OCI-LY1 (cell line): Measurements from ENCODE around the gene ANKRD13C.

Experiments
- H2AFZ ChIP-seq: fragments of 200-600 bp; sonication (generic), shearing (Covaris generic); 2 replicates; pipeline ENCODE4 v1.6.0; 2014; ENCODE audit warnings: antibody characterized with exemption, mild to moderate bottlenecking, low read length
- H3F3A ChIP-seq: fragments of 200-600 bp; sonication (generic), shearing (Covaris generic); 2 replicates; pipeline ENCODE4 v1.6.0; 2014; ENCODE audit warnings: mild to moderate bottlenecking, antibody characterized with exemption, low read length, moderate library complexity; ENCODE audit not compliant: insufficient read depth
- H3K27ac ChIP-seq: fragments of 200-600 bp; sonication (generic); 2 replicates; pipeline ENCODE4 v1.5.1; 2014; ENCODE audit warnings: low read length, mixed run types, mild to moderate bottlenecking, low read depth; ENCODE audit not compliant: poor library complexity, severe bottlenecking
- H3K27me3 ChIP-seq: fragments of 200-600 bp; sonication (generic); 2 replicates; pipeline ENCODE4 v1.6.0; 2014; ENCODE audit warnings: antibody characterized with exemption, mild to moderate bottlenecking, low read length, moderate library complexity; ENCODE audit not compliant: insufficient read depth
- H3K36me3 ChIP-seq: fragments of 200-600 bp; sonication (generic); 2 replicates; pipeline ENCODE4 v1.6.1; 2014; ENCODE audit warnings: mild to moderate bottlenecking, antibody characterized with exemption, low read length, moderate library complexity, mixed read lengths; ENCODE audit not compliant: insufficient read depth
- H3K4me1 ChIP-seq: fragments of 200-600 bp; sonication (generic); 2 replicates; pipeline ENCODE4 v1.5.1; 2014; ENCODE audit warnings: mild to moderate bottlenecking, low read length, moderate library complexity; ENCODE audit not compliant: insufficient read depth, severe bottlenecking
- H3K4me2 ChIP-seq: fragments of 200-600 bp; sonication (generic), shearing (Covaris generic); 2 replicates; pipeline ENCODE4 v1.6.1; 2014; ENCODE audit warnings: low read length
- H3K4me3 ChIP-seq: fragments of 200-600 bp; sonication (generic); 2 replicates; pipeline ENCODE4 v1.5.1; 2014; ENCODE audit warnings: low read length, low read depth, mild to moderate bottlenecking, mixed read lengths; ENCODE audit not compliant: poor library complexity, severe bottlenecking
- H3K79me2 ChIP-seq: fragments of 200-600 bp; shearing (Covaris generic); 2 replicates; pipeline ENCODE4 v1.6.1; 2016; ENCODE audit warnings: mixed run types, low read length, mixed read lengths; ENCODE audit not compliant: insufficient read depth
- H3K9ac ChIP-seq: fragments of 200-600 bp; sonication (generic), shearing (Covaris generic); 2 replicates; pipeline ENCODE4 v1.6.1; 2014; ENCODE audit warnings: mild to moderate bottlenecking, low read length, mixed read lengths
- H3K9me2 ChIP-seq: fragments of 200-600 bp; sonication (generic), shearing (Covaris generic); 2 replicates; pipeline ENCODE4 v1.6.1; 2014; ENCODE audit warnings: low read depth, mild to moderate bottlenecking, low read length, mixed read lengths
- H3K9me3 ChIP-seq: fragments of 200-600 bp; shearing (Covaris generic); 2 replicates; pipeline ENCODE4 v1.6.1; 2014; ENCODE audit warnings: low read length, mixed read lengths
- H4K20me1 ChIP-seq: fragments of 200-600 bp; sonication (generic), shearing (Covaris generic); 2 replicates; pipeline ENCODE4 v1.6.0; 2016; ENCODE audit warnings: mild to moderate bottlenecking, low read length; ENCODE audit not compliant: insufficient read depth
- EZH2 ChIP-seq: fragments of 200-600 bp; sonication (generic), shearing (Covaris generic); IDR thresholded peaks from 2 replicates; pipeline ENCODE4 v1.8.0; 2017; ENCODE audit warnings: borderline replicate concordance, mixed run types, mild to moderate bottlenecking, antibody characterized with exemption, low read length, moderate library complexity, mixed read lengths
- TF ChIP-seq, protein P1 (sequence below): fragments of 200-600 bp; sonication (generic), shearing (Covaris generic); IDR thresholded peaks from 2 replicates; pipeline ENCODE4 v1.5.1; 2017; ENCODE audit warnings: mild to moderate bottlenecking, antibody characterized with exemption, low read length, moderate library complexity, mixed read lengths

The ANKRD13C gene

DNA sequence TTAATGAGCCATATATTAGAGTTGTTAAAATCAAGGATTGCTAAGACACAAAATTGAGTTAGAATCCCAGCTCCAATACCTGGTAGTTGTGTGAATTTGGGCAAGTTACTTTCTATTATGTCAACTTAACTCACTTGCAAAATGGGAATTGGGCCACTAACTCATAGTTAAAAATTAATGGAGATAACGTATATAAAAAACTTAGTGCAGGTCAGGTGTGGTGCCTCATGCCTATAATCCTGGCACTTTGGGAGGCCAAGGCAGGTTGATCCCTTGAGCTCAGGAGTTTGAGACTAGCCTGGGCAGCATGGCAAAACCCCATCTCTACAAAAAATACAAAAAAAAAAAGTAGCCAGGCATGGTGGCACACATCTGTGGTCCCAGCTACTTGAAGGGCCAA is 75.8 kb downstream of the ANKRD13C start:
- H3K27ac ChIP-seq: no peak overlapping the region
- peaks cover 30% of the 10 kb centered on the region for H3K36me3 ChIP-seq

DNA sequence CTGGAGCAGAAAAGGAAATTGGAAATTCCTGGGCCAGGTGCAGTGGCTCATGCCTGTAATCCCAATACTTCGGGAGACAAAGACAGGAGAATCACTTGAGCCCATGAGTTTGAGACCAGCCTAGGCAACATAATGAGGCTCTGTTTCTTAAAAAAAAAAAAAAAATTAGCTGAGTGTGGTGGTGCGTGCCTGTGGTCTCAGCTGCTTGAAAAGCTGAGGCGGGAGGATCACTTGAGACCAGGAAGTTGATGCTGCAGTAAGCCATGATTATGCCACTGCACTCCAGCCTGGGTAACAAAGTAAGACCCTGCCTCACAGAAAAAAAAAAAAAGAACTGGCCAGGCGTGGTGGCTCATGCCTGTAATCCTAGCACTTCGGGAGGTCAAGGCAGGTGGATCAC is 76.6 kb downstream of the ANKRD13C start:
- H3K9me3 ChIP-seq: no peaks in the 10 kb centered on the region
- H2AFZ ChIP-seq: no peak overlapping the region
- H3K36me3 ChIP-seq: peaks cover 36% of the 10 kb centered on the region
- no peak overlapping the region for H3K27ac ChIP-seq
- H3K9me2 ChIP-seq: no peaks in the 10 kb centered on the region
- H4K20me1 ChIP-seq: no peaks in the 10 kb centered on the region
- no peak overlapping the region for H3K4me3 ChIP-seq
- no peaks in the 10 kb centered on the region for H3K4me1 ChIP-seq
- no peaks in the 10 kb centered on the region for H3K27me3 ChIP-seq
- H3K79me2 ChIP-seq: no peaks in the 10 kb centered on the region
- no peak overlapping the region for H3K4me2 ChIP-seq
- no peaks in the 10 kb centered on the region for H3F3A ChIP-seq
- no peak overlapping the region for H3K9ac ChIP-seq
- no peak for TF ChIP-seq EZH2

More for the DNA sequence above, 75.8 kb downstream of the ANKRD13C start:
- H3K27me3 ChIP-seq: no peaks in the 10 kb centered on the region
- H4K20me1 ChIP-seq: no peaks in the 10 kb centered on the region
- H3K4me1 ChIP-seq: no peaks in the 10 kb centered on the region
- H3K9me3 ChIP-seq: no peaks in the 10 kb centered on the region
- no peak overlapping the region for H3K9ac ChIP-seq
- no peaks in the 10 kb centered on the region for H3F3A ChIP-seq
- no peak overlapping the region for H3K4me2 ChIP-seq
- no peak overlapping the region for H3K4me3 ChIP-seq
- no peak overlapping the region for H2AFZ ChIP-seq
- no peaks in the 10 kb centered on the region for H3K79me2 ChIP-seq
- H3K9me2 ChIP-seq: no peaks in the 10 kb centered on the region
- TF ChIP-seq, protein P1, sequence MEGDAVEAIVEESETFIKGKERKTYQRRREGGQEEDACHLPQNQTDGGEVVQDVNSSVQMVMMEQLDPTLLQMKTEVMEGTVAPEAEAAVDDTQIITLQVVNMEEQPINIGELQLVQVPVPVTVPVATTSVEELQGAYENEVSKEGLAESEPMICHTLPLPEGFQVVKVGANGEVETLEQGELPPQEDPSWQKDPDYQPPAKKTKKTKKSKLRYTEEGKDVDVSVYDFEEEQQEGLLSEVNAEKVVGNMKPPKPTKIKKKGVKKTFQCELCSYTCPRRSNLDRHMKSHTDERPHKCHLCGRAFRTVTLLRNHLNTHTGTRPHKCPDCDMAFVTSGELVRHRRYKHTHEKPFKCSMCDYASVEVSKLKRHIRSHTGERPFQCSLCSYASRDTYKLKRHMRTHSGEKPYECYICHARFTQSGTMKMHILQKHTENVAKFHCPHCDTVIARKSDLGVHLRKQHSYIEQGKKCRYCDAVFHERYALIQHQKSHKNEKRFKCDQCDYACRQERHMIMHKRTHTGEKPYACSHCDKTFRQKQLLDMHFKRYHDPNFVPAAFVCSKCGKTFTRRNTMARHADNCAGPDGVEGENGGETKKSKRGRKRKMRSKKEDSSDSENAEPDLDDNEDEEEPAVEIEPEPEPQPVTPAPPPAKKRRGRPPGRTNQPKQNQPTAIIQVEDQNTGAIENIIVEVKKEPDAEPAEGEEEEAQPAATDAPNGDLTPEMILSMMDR: no peak
- TF ChIP-seq EZH2: no peak

DNA sequence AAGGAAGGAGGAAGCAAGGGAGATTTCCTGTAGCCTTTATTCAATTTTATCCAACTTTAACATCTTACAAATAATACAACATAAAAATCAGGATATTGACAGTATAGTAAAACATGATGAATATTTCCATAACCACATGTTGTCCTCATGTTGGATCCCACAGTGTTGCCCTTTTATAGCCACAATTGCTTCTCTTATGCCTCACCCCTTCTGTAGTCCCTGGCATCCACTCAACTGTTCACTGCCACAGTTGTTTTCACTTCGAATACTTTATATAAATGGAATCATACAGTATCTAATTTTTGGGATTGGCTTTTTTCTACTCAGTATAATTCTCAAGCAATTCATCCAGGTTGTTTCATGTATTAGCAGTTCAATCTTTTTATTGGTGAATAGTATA is 88.6 kb downstream of the ANKRD13C start:
- Histone ChIP-seq H3K4me3 (no peak overlapping the region), H3F3A (no peaks in the 10 kb centered on the region), H3K36me3 (peaks cover 60% of the 10 kb centered on the region), H3K4me2 (no peak overlapping the region), H3K79me2 (no peaks in the 10 kb centered on the region), H4K20me1 (no peaks in the 10 kb centered on the region), H3K9me2 (no peaks in the 10 kb centered on the region), H3K4me1 (no peaks in the 10 kb centered on the region), H2AFZ (no peak overlapping the region), H3K27ac (no peak overlapping the region), H3K27me3 (no peaks in the 10 kb centered on the region), H3K9me3 (no peaks in the 10 kb centered on the region), H3K9ac (no peak overlapping the region)
- TF ChIP-seq, protein P1: no peak
- no peak for TF ChIP-seq EZH2

DNA sequence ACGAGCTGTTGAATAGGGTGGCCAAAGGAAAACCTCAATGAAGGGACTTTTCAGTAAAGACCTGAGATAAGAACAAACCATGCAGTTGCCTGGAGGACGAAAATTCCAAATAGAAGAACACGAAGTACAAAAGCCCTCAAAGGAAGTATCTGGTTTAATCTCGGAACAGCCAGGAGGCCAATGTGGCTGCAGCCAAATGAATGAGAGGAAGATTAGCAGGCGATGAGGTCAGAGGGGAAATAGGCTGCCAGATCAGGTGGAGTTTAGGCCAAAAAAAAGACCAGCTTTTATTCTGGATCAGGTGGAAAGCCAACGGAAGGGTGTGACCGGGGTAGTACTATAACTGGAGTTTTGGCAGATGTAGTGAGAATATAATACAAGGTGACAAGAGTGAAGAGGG is 89.7 kb downstream of the ANKRD13C start:
- no peaks in the 10 kb centered on the region for H3K9me2 ChIP-seq

More for the DNA sequence above, 89.7 kb downstream of the ANKRD13C start:
- H3K4me1 ChIP-seq: no peaks in the 10 kb centered on the region
- H3K36me3 ChIP-seq: peaks cover 59% of the 10 kb centered on the region
- no peaks in the 10 kb centered on the region for H4K20me1 ChIP-seq
- no peaks in the 10 kb centered on the region for H3K27me3 ChIP-seq
- no peaks in the 10 kb centered on the region for H3K9me3 ChIP-seq
- H3K4me3 ChIP-seq: no peak overlapping the region
- H2AFZ ChIP-seq: no peak overlapping the region
- no peaks in the 10 kb centered on the region for H3K79me2 ChIP-seq
- H3F3A ChIP-seq: no peaks in the 10 kb centered on the region
- TF ChIP-seq EZH2: no peak
- TF ChIP-seq, protein P1: no peak
- H3K27ac ChIP-seq: no peak overlapping the region
- H3K9ac ChIP-seq: no peak overlapping the region
- no peak overlapping the region for H3K4me2 ChIP-seq
